D721Med (cell line): Measurements from ENCODE around the gene CCDC102A.
A peak's percentile ranks its signal among the peaks of the same experiment; 100 is the strongest.

ENCODE experiments used
- DNase-seq: peaks from one replicate; pipeline ENCODE4 v3.0.0; 2011; ENCODE audit warnings: low spot score; ENCODE audit not compliant: insufficient read length
- FAIRE-seq: peaks from 2 replicates; lab custom pipeline; 2011; peaks lifted over from hg19 to GRCh38; lab: Jason Lieb, UNC
- TF ChIP-seq, protein P1 (sequence below): IDR thresholded peaks from 2 replicates; pipeline ENCODE4 v1.5.1; 2012; ENCODE audit warnings: mild to moderate bottlenecking, control low read depth; ENCODE audit not compliant: insufficient read depth; ENCODE audit errors: missing control alignments

The CCDC102A gene

DNA sequence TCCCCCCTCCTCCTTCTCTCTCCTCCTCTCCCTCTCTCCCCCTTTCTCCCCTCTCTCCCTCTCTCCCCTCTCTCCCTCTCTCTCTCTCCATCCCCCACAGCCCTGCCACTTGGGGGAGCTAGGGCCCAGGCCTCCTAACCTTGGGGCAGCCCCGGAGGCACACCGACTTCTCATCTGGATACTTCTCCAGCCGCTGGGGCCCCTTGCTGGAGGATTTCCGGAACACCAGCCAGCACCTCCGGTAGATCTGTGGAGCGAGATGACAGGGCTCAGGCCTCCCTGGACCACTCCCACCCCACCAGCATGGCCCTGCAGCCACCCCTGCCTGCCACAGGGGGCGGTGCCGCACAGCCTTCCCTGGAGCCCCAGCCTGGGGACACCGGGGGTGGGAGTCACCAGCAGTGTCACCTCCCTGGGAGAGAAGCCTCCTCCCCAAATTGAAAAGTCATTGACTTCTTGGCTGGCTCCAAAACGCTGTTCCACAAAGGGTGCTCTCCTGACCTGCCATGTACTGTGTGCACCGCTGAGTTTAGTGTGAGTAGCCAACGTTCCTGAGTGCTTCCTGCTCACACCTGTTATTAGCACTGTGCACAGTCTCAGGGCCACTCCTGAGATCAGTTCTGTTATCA lies 60.5 kb downstream of the CCDC102A start:
- DNase-seq (no peak), FAIRE-seq (no peak)
- TF ChIP-seq, protein P1, sequence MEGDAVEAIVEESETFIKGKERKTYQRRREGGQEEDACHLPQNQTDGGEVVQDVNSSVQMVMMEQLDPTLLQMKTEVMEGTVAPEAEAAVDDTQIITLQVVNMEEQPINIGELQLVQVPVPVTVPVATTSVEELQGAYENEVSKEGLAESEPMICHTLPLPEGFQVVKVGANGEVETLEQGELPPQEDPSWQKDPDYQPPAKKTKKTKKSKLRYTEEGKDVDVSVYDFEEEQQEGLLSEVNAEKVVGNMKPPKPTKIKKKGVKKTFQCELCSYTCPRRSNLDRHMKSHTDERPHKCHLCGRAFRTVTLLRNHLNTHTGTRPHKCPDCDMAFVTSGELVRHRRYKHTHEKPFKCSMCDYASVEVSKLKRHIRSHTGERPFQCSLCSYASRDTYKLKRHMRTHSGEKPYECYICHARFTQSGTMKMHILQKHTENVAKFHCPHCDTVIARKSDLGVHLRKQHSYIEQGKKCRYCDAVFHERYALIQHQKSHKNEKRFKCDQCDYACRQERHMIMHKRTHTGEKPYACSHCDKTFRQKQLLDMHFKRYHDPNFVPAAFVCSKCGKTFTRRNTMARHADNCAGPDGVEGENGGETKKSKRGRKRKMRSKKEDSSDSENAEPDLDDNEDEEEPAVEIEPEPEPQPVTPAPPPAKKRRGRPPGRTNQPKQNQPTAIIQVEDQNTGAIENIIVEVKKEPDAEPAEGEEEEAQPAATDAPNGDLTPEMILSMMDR = peak; percentile 37

- FAIRE-seq (no peak), DNase-seq (no peak)
- TF ChIP-seq, protein P1 = no peak
Measured at GRCh38 chr16:57474671-57475661, 61.4 kb downstream of the CCDC102A start.

- no peak for DNase-seq
- no peak for FAIRE-seq
- TF ChIP-seq, protein P1 = no peak
Measured at GRCh38 chr16:57473906-57474305, 62.5 kb downstream of the CCDC102A start.

DNA sequence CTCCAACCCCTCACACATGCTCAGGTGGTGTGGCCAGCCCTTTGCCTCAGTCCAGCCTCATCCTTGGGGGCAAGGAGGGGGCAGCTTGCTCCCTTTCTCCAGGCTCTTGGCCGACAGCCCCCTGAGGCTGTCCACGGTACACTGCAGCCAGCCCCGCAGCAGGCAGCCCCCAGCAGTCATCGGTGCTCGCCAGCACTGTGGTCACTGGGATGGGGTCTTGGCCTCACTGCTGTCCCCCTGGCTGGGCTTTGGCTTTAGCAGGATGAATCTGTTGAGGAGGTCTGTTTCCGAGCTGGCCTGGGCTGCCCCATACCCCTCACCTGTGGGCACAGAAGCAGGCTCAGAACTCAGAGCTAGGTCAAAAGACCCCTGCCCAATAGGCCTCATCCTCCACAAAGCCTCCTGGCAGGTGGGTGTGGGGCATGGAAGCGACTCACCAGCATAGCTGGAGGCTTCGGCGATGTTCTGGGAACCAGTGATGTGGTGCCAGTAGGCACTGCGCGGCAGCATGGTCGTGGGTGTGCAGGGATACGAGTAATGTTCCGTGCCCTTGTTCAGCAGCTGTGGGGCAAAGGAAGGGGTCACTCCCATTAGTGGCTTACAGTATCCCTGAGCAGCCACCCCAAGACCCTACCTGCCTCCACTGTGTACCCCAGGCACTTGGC lies 63.1 kb downstream of the CCDC102A start:
- FAIRE-seq = no peak
- TF ChIP-seq, protein P1 = no peak
- DNase-seq = no peak

GRCh38 chr16:57472665-57473060 lies 63.7 kb downstream of the CCDC102A start:
- FAIRE-seq = no peak
- DNase-seq = no peak
- TF ChIP-seq, protein P1 = no peak

DNA sequence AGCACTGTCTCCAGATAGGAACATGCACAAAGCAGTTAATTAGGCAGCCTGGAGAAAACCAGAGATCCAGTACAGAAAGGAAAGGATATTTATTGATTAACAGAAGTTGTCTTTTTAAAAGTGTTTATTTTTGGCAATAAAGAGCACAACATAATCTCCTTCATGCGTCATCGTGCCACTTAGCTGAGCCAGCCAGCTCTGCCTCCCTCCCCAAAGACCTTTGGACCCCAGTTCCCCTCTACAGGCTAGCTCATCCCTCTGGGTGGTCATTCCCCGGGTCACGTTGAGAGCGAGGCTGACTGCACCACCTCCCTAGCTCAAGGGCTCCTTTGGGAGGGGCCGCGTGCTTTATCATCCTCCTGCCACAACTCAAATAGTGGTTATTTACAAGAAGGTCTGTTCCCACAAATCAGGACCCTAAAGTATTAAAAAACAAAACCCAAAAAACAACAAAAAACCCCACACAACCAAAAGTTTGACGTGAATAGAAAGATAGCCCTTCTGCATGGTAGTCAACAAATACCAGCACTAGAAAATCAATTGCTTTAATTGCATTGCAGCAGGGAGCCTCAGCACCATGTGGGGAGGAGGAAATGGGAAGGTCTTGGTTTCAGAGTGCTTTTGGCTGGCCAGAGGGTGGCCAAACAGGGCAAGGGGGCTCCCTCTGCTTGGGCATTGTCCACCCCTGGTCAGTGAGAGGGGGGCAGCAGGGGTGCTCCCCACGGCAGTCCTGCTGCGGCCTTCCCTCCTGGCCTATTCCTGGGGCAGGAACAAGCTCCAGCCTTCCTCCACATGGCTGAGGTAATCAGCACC lies 64.3 kb downstream of the CCDC102A start:
- TF ChIP-seq, protein P1 = no peak
- FAIRE-seq = no peak
- DNase-seq = no peak
